Memory B cell (primary cell): ENCODE results near the gene TSPEAR.

Experiments
- ATAC-seq: fragments of 150-1000 bp; cut with Tn5 transposase; 2 replicates; pipeline ENCODE4 v1.10.0; 2021; ENCODE audit warnings: low read depth, mild to moderate bottlenecking, moderate library complexity
- DNase-seq, 2 donors: peaks; one replicate each; pipeline ENCODE4 v3.0.0; 2022; ENCODE audit warnings: low spot score in 2 of 2
- H3K27ac Mint-ChIP-seq: one replicate; pipeline ENCODE4 v1.8.0; 2022; ENCODE audit warnings: mild to moderate bottlenecking, moderate library complexity, mixed read lengths
- H3K27me3 Mint-ChIP-seq: one replicate; pipeline ENCODE4 v1.8.0; 2022; ENCODE audit warnings: mixed read lengths
- H3K36me3 Mint-ChIP-seq: one replicate; pipeline ENCODE4 v1.8.0; 2022; ENCODE audit warnings: mild to moderate bottlenecking, mixed read lengths
- H3K4me1 Mint-ChIP-seq: one replicate; pipeline ENCODE4 v1.8.0; 2022; ENCODE audit warnings: mixed read lengths
- H3K4me3 Mint-ChIP-seq: one replicate; pipeline ENCODE4 v1.8.0; 2022; ENCODE audit warnings: mild to moderate bottlenecking, moderate library complexity, mixed read lengths
- H3K9me3 Mint-ChIP-seq: one replicate; pipeline ENCODE4 v1.8.0; 2022; ENCODE audit warnings: mixed read lengths

TSPEAR gene

DNA sequence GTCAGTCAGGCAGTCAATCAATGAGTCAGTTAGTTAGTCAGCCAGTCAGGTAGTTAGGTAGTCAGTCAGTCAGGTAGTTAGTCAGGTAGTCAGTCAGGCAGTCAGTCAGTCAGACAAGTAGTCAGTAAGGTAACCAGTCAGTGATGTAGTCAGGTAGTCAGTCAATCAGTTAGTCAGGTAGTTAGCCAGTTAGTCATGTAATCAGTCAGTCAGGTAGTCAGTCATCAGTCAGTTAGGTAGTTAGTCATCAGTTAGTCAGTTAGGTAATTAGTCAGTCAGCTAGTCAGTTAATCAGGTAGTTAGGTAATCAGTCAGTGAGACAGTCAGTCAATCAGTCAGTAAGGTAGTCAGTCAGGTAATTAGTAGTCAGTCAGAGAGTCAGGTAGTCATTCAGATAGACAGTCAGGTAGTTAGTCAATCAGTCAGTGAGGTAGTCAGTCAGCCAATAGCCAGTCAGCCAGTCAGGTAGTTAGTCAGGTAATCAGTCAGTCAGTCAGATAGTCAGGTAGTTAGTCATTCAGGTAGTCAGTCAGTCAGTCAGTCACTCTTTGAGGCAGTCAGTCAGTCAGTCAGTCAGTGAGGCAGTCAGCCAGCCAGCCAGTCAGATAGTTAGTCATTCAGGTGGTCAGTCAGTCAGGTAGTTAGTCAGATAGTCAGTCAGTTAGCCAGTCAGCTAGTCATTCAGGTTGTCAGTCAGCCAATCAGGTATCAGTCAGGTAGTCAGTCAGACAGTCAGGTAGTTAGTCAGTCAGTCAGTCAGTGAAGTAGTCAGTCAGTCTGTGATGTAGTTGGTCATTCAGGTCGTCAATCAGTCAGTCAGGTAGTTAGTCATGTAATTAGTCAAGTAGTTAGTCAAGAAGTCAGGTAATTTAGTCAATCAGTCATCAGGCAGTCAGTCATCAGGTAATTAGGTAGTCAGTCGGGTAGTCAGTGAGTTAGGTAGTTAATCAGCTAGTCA lies 186.7 kb downstream of the TSPEAR start:
- Mint-ChIP-seq H3K9me3 (no peaks in the 10 kb centered on the region), H3K4me1 (no peaks in the 10 kb centered on the region), H3K4me3 (no peak overlapping the region), H3K27ac (no peak overlapping the region), H3K27me3 (peaks cover 4% of the 10 kb centered on the region), H3K36me3 (no peaks in the 10 kb centered on the region)
- DNase-seq (no peak), ATAC-seq (no peak)

DNA sequence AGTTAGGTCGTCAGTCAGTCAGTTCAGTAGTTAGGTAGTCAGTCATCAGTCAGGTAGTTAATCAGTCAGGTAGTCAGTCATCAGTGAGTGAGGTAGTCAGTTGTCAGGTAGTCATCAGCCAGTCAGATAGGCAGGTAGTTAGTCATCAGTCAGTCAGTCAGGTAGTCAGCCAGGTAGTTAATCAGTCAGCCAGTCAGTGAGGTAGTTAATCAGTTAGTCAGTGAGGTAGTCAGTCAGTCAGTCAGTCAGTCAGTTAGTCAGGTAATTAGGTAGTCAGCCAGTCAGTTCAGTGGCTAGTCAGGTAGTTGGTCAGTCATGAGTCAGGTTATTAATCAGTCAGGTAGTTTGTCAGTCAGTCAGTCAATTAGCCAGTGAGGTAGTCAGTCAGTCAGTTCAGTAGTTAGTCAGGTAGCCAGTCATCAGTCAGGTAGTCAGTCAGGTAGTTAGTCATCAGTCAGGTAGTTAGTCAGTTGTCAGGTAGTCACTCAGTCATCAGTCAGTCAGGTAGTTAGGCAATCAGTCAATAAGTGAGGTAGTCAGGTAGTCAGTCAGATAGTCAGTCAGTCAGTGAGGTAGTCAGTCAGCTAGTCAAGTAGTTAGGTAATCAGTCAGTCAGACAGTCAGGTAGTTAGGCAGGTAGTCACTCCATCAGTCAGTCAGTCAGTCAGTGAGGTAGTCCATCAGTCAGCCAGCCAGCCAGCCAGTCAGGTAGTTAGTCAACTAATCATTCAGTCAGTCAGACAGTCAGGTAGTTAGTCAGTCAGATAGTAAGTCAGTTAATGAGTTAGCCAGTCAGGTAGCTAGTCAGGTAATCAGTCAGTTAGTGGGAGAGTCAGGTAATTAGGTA lies 187.6 kb downstream of the TSPEAR start:
- Mint-ChIP-seq H3K36me3 (no peaks in the 10 kb centered on the region), H3K4me1 (no peaks in the 10 kb centered on the region), H3K4me3 (no peak overlapping the region), H3K27ac (no peak overlapping the region), H3K9me3 (no peaks in the 10 kb centered on the region), H3K27me3 (peaks cover 6% of the 10 kb centered on the region)
- DNase-seq (no peak), ATAC-seq (no peak)

DNA sequence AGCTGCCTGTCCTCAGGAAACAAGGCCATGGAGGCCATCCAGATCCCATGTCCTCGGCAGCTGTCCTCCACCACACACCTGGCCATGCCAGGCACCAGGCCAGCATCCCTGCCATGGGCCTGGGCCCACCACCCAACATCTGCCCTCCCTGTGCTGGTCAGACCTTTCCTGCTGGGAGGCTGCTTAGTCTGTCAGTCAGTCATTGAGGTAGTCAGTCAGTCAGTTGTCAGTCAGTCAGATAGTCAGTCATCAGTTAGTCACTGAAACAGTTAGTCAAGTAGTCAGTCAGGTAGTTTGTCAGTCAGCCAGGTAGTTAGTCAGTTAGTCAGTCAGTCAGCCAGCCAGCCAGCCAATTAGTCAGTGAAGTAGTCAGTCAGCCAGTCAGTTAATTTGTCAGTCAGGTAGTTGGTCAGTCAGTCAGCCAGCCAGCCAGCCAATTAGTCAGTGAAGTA lies 188.6 kb downstream of the TSPEAR start:
- no peak for ATAC-seq

DNA sequence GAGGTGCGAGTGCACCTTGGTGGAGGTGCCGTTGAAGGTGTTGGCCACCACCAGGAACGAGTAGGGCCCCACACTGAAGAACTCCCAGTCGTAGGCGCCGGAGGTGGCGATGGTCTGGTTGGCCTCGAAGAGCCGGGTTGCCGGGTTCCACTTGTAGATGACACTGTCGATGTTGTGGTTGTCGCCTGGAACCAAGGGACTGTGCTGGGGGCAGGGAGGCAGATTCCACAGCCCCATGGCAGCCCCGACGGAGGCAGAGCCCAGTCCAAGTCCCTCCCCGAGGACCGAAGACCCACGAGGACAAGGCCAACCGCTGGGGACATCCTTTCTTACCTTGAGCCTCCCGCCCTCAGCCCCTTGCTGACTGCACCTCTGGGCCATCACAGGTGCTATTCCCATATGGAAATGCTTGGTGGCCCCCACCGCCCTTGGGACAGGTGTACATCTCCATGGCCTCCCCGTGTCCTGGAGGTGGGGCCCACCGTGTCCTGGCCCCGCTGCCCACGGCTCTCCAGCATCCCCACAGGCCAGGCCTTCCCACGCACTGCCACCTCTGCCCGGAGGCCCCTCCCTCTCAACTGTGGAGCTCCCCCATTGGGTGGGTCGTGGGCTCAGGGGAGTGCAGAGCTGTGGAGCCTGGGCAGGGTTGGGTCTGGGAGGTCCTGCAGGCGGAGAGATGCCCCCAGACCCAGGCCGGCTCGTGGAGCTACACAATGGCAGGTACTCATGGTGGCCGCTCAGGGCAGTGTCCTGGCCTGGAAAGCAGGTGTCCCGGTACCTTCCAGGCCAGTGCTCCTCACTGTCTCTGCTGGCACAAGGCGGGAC lies 189.2 kb downstream of the TSPEAR start:
- DNase-seq (no peak), ATAC-seq (no peak)
- peaks cover 6% of the 10 kb centered on the region for H3K27me3 Mint-ChIP-seq
- H3K36me3 Mint-ChIP-seq, result no peaks in the 10 kb centered on the region
- H3K4me1 Mint-ChIP-seq, result no peaks in the 10 kb centered on the region
- H3K27ac Mint-ChIP-seq, result no peak overlapping the region
- no peaks in the 10 kb centered on the region for H3K9me3 Mint-ChIP-seq
- no peak overlapping the region for H3K4me3 Mint-ChIP-seq

More for the DNA sequence above, 188.6 kb downstream of the TSPEAR start:
- no peak overlapping the region for H3K27ac Mint-ChIP-seq
- H3K36me3 Mint-ChIP-seq, result no peaks in the 10 kb centered on the region
- H3K4me1 Mint-ChIP-seq, result no peaks in the 10 kb centered on the region
- no peaks in the 10 kb centered on the region for H3K9me3 Mint-ChIP-seq
- peaks cover 6% of the 10 kb centered on the region for H3K27me3 Mint-ChIP-seq
- H3K4me3 Mint-ChIP-seq, result no peak overlapping the region
- no peak for DNase-seq

DNA sequence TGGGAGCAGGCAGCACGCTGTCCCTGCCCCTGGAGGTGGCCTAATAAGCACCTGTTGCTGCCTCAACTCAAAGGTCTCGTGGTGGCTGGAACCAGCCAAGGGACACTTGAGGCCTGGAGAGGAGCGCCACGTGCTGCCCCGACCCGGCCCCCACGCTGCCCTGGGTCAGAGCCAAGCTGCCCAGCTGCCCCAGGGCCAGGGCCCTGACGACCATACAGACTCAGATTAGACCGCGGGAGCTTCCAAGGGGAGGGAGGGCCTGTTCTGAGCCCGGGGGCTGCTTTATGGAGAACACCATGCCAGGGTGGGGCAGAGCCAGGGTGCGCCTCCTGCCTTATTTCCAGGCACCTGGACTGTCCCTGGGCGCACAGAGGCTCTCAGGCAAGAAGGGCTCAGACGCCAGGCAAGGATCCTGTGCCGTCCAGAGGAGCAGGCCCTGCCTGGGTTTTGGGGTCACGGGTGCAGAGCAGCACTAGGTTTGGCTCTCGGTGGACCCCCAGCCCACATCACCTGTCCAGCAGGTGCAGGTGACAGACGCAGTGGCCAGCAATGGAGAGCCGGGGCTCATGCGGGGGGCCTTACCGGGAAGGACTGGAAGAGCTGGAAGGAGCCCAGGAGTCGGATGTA lies 190.0 kb downstream of the TSPEAR start:
- Mint-ChIP-seq H3K9me3 (no peaks in the 10 kb centered on the region), H3K27me3 (peaks cover 6% of the 10 kb centered on the region), H3K27ac (no peak overlapping the region), H3K4me3 (no peak overlapping the region), H3K4me1 (no peaks in the 10 kb centered on the region), H3K36me3 (no peaks in the 10 kb centered on the region)
- ATAC-seq, result no peak
- no peak for DNase-seq

DNA sequence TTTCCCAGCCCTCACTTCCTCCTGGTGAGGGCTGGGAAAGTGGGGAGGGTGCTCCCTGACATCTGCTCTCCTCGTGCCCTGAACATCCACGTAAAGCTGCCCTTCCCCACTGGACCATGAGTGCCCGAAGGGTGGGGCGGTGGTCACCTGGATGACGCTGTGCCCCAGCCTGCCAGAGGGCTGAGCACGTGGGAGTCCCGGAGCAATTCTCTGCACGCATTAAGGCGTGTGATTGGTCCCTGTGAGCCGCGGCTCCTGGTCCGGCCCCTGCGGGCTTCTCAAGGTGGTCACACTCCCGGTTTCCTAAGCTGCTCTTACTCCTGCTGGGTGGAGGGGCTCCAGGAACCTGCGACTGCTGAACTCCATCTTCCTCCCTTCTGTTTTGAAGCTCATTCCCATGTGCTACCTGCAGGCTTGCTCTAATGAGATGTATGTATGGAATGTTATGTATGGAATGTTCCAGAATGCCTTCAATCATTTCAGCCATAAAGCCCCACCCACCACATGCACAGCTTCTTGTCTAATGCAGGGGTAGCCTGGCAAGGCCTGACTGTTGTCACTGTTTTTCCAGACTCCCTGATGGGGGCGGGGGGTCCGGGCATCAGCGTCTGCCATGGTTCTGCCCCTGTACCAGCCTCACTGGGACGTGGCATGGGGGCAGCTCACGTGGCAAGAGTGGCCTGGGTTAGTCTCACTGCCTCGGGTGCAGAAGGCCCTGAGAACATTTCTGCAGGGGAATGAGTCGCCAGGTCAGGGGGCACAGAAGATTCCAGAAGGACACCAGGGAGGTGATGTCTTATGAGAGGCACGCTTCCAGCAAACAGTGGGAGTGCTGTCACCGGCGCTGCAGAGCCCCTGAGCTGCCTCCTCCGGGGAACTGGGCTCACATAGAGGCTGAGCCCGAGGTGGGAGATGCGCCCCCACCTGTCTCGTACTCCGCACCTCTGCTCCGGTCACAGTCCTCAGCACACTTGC lies 190.8 kb downstream of the TSPEAR start:
- no peaks in the 10 kb centered on the region for H3K4me1 Mint-ChIP-seq
- no peak for ATAC-seq
- no peak for DNase-seq
- H3K27ac Mint-ChIP-seq, result no peak overlapping the region
- peaks cover 6% of the 10 kb centered on the region for H3K27me3 Mint-ChIP-seq
- no peaks in the 10 kb centered on the region for H3K36me3 Mint-ChIP-seq
- H3K9me3 Mint-ChIP-seq, result no peaks in the 10 kb centered on the region
- no peak overlapping the region for H3K4me3 Mint-ChIP-seq

DNA sequence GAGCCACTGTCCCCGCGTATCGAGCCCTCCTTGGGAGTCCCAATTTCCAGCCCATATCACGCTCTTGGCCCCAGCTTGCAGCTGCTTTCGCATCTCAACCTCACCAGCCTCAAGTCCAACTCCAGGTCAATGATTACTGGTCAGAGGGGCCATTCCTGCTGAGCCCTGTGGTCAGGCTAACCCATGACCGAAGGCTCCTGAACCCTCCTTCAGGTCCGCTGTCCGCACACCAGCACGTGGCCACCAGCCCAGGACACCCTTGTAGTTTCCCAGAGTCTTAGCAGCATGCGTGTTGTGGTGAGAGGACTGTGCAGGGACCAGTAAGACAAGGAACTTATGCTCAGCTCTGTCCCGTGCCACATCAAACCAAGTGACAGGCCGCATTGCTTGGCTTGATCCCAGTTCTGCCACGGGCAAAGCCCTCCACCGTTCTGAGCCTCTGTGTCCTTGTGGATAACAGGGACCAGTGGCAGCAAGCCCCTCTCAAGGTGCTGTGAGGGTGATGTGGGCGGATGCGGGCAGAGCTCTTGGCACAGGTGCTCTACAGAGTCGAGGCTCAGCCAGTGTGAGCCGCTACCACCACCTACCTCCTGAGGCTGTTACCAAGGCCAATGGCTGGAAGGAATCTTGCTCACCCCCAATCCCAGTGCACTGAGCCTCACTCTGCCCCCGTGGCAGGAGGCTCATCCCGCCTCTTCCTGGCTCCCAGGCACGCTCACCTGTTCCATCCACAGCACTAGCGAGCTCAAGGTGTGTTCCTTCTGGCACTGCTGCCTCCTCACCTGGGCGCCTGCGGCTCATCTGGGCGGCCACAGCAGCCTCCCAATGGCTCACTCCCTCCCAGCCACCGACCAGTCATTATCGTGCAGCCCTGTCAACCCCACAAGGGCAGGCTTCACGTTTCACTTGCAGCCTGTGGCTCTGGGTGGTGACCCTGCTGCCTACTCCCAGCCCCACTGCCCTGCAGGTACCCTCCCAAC lies 191.7 kb downstream of the TSPEAR start:
- Mint-ChIP-seq H3K9me3 (no peaks in the 10 kb centered on the region), H3K4me3 (no peak overlapping the region), H3K36me3 (no peaks in the 10 kb centered on the region), H3K4me1 (no peaks in the 10 kb centered on the region), H3K27me3 (peaks cover 6% of the 10 kb centered on the region), H3K27ac (no peak overlapping the region)
- ATAC-seq (no peak), DNase-seq (no peak)

DNA sequence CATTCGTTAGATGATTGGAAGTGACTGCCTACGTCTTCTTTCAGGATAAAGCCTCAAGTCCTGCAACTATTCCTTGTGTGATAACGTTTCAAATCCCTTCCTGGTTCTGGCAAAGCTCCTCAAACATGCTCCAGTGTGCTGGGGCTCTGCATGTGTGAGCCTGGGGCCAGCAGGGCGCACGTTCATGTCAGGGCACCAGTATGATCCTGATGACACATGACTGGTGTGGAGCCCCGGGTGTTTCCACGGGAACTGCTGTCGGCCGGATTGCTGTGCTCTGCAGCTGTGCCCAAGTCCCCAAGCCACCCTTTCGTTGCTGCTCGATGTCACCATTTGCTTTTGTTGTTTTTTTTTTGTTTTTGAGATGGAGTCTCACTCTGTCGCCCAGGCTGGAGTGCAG lies 192.7 kb downstream of the TSPEAR start:
- no peaks in the 10 kb centered on the region for H3K9me3 Mint-ChIP-seq
- ATAC-seq, result no peak
- no peaks in the 10 kb centered on the region for H3K36me3 Mint-ChIP-seq
- no peaks in the 10 kb centered on the region for H3K4me1 Mint-ChIP-seq
- peaks cover 6% of the 10 kb centered on the region for H3K27me3 Mint-ChIP-seq
- no peak for DNase-seq
- no peak overlapping the region for H3K4me3 Mint-ChIP-seq
- H3K27ac Mint-ChIP-seq, result no peak overlapping the region

DNA sequence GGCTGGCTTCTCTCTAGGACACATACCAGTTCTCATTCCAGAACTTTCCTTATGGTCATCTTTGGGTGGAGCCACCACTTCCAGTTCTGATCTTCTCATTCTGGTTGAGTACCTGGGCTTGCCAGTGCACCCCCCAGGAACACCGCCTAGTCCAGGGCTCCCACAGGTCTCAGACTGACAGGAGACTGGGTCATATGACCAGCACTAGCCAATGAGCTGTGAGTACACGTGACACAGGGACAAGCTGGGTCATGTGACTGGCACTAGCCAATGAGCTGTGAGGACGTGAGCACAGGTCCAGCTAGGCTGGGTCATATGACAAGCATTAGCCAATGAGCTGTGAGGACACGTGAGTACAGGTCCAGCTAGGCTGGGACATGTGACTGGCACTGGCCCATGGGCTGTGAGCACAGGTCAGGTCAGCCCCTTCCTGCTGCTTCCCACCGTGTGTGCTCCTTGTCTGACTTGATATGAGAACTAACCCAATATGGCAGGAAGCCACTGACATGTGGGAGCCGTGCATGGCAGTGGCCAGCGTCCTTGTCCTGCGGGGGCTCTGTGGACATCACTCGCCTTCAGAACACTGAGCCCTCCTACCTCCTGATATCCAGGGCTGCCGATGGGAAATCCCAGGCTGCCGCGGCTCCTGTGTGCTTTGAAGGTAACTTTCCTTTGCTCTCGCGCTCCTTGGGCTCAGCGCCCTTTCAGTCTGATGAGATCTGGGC lies 194.0 kb downstream of the TSPEAR start:
- Mint-ChIP-seq H3K4me1 (no peaks in the 10 kb centered on the region), H3K27me3 (peaks cover 6% of the 10 kb centered on the region), H3K36me3 (no peaks in the 10 kb centered on the region), H3K4me3 (no peak overlapping the region), H3K9me3 (no peaks in the 10 kb centered on the region), H3K27ac (no peak overlapping the region)
- ATAC-seq (no peak), DNase-seq (no peak)

DNA sequence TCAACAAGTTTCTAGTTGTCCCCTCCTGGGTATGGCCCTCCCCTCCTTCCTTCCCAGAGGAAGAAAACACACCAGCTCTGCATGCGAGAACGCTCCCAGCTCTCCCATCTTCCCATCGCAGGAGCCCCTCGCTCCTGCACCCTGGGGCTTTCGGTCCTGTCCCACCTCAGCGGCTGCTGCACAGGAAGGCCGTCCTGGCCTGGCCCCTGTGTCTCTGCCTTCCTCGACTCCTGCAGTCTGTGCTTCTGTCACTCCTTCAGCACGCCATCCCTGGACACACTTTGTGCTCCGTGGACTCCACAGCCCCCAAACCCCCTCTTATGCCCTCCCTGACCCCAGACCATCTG lies 194.6 kb downstream of the TSPEAR start:
- no peak overlapping the region for H3K27ac Mint-ChIP-seq
- H3K27me3 Mint-ChIP-seq, result peaks cover 6% of the 10 kb centered on the region
- H3K4me1 Mint-ChIP-seq, result no peaks in the 10 kb centered on the region
- H3K36me3 Mint-ChIP-seq, result no peaks in the 10 kb centered on the region
- H3K9me3 Mint-ChIP-seq, result no peaks in the 10 kb centered on the region
- no peak for DNase-seq
- H3K4me3 Mint-ChIP-seq, result no peak overlapping the region
- no peak for ATAC-seq

DNA sequence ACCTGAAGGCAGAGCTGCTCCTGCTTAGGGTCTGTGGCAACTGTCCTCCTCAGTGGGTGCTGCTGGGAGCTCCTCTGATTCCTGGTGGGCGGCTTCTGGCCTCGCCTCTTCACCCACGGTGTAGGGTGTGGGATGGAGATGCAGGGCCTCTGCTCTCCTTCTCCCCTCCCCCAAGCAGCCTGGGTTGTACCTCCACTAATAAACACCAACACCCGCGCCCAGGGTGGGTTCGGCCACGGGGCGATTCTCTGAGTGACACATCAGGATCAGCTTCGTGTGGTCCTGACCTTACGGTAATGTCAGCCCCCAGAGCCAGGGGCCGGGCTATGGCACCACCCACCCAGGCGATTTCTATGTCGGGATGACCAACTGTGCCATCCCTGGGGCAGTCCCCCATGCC lies 195.0 kb downstream of the TSPEAR start:
- H3K27ac Mint-ChIP-seq, result no peak overlapping the region
- DNase-seq, result no peak
- no peaks in the 10 kb centered on the region for H3K9me3 Mint-ChIP-seq
- ATAC-seq, result no peak
- no peak overlapping the region for H3K4me3 Mint-ChIP-seq
- H3K4me1 Mint-ChIP-seq, result no peaks in the 10 kb centered on the region
- no peaks in the 10 kb centered on the region for H3K36me3 Mint-ChIP-seq
- H3K27me3 Mint-ChIP-seq, result peaks cover 9% of the 10 kb centered on the region
